Right cardiac atrium (tissue), 5 donors: Measurements from ENCODE around the gene TSEN34. TPM values are rescaled to one million over a fixed set of nuclear protein-coding genes. Genes with fewer than 3 reads are reported as not detected.
A peak's percentile ranks its signal among the peaks of the same experiment; 100 is the strongest.
"Not testable (repeated sequence)": the region's sequence is repeated elsewhere in the genome, so short reads cannot be mapped to it uniquely, and the experiment has no call there.

Experiments
- ATAC-seq, 2 donors: fragments of 200-7000 bp; cut with Tn5 transposase; one replicate each; pipeline versions ENCODE4 v1.8.0 to v1.9.1; 2020; ENCODE audit warnings: moderate library complexity in 2 of 2, mild to moderate bottlenecking in 1 of 2
- DNase-seq, 3 donors: peaks; one replicate each; pipeline ENCODE4 v3.0.0-alpha.2; 2020
- H3K27ac ChIP-seq: one replicate; pipeline ENCODE4 v1.5.1; 2013; ENCODE audit warnings: mild to moderate bottlenecking, low read length, control low read depth, moderate library complexity
- H3K27me3 ChIP-seq: one replicate; pipeline ENCODE4 v1.6.1; 2013; ENCODE audit not compliant: control insufficient read depth, insufficient read depth
- H3K4me1 ChIP-seq: one replicate; pipeline ENCODE4 v1.6.1; 2013; ENCODE audit warnings: low read length; ENCODE audit not compliant: control insufficient read depth, insufficient read depth
- H3K4me3 ChIP-seq: one replicate; pipeline ENCODE4 v1.5.1; 2013; ENCODE audit warnings: low read length, control low read depth
- H3K9me3 ChIP-seq: one replicate; pipeline ENCODE4 v1.6.1; 2013; ENCODE audit warnings: low read length; ENCODE audit not compliant: control insufficient read depth
- WGBS: extraction: QIAGEN DNeasy Blood & Tissue Kit; methylation state at CpG from one replicate; pipeline ENCODE4 v1.1.7; 2013; 5-methylcytosine and 5-hydroxymethylcytosine counted together
- intact Hi-C, 4 donors: fragments of 100-400 bp; cut with DNase I; formaldehyde crosslinking; loops; one replicate each; pipeline versions ENCODE4 v1.11.0 to v1.14.0; 2022 to 2023
- polyA plus RNA-seq: library from polyadenylated mRNA; stranded (reverse); fragments of 200-250 nt; gene quantifications from one replicate; pipeline ENCODE4 v1.2.3, GENCODE V29; 2013
- total RNA-seq, 4 donors: library from RNA; stranded (reverse); fragmentation: NEBNext Ultra II Directional; extraction: Animal tissue kit (Norgen Biotek cat#: 25700); gene quantifications; one replicate each; pipeline ENCODE4 v1.2.1, GENCODE V29; 2021
- donor health status: healthy with polysubstance abuse.
- donor health status: DM: no; HTN: yes; CAD: no.
- donor health status: DM: no; HTN: no; CAD: no.
- donor health status: DM: no; HTN: yes; CAD: no; lungs with severe emphysema.
- donor health status: DM: yes; HTN: yes; CAD: no.

Gene TSEN34
- total and polyA plus RNA-seq, 5 donors: 17.6 to 22.1 (median 18.4) TPM

DNA sequence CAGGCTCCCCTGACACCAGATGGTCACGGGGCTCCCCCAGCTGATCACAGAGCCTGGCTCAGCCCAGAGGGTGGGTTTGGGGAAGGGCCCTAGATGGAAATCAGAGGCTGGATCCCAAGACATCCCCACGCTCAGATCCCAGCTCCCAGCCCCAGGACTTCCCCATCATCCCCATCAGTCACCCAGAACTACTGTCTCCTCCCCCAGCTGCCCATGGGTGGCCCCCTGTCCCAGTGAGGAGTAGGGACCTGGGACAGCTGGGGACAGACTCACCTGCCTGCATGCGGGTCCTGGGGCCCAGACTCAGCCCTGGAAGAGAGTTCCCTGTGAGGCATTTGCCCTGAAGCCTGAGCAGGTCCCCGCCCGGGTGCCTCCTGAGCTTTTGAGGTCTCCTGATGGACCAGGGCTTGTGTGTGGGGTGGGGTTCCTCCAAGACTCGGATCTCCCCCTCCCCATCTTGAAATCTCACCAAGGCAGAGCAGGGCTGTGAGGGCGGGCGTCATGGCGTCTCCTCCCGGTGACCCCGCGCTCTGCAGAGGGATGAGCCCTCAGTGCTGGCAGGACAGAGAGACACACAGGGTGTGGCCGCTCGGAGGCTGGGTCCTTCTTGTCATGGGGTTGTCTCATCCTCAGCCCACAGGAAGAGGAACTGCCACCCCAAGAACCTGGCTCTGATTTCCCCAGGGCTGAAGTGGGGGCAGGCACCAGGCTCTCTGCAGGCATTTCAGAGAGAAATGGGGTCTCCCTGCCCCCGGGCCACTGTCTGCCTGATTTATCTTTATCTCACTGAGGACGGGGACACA, 31.6 kb downstream of the TSEN34 start, which contains the start of gene LILRB3:
LILRB3 (minus strand) TSS at position 534 of the 803 bp plus-strand sequence; CDS start at position 503, 31 bp downstream.
- DNase-seq (peak in 1 of 3 donors; percentile 76), ATAC-seq (peak; percentile 76 to 79)
- H3K27me3 ChIP-seq, H3K4me1 ChIP-seq, H3K4me3 ChIP-seq, H3K27ac ChIP-seq, H3K9me3 ChIP-seq: not testable (repeated sequence)
- 53% methylated on average over 16 of the region's 16 CpGs for WGBS
- intact Hi-C loops: loop anchor here in 1 of 4 donors (2.0 kb wide), 1 partner anchor 18 kb away; no protein-coding TSS in a partner anchor

DNA sequence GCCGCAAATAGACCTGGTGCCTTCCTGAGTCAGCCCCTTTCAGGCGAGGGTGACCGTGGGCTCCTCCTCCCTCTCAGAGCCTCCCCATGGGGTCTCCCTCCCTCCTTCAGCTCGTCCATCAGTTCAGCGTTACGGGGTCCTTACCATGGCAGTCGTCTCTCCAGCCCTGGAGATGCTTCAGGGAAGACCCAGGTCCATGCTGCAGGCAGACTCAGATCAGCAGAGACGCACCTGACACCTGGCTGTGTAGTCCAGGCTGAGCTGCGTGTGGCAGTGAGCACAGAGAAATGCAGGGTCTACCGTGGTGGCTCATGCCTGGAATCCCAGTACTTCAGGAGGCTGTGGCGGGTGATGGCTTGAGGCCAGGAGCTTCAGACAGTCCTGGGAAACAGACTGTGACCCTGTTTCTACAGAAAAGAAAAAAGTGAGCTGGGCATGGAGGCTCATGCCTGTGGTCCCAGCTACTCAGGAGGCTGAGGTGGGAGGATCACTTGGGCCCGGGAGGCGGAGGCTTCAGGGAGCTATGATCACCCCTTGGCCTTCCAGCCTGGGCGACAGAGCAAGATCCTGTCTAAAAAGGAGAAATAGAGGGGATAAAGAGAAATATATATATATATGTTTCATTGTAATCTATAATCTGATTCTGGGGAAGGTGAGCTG, 32.3 kb downstream of the TSEN34 start:
- ATAC-seq: peak; percentile 18 to 19
- intact Hi-C loops: loop anchor here in 1 of 4 donors (2.0 kb wide), 1 partner anchor 17 kb away; no protein-coding TSS in a partner anchor
- WGBS: 41% methylated on average over 14 of the region's 14 CpGs

DNA sequence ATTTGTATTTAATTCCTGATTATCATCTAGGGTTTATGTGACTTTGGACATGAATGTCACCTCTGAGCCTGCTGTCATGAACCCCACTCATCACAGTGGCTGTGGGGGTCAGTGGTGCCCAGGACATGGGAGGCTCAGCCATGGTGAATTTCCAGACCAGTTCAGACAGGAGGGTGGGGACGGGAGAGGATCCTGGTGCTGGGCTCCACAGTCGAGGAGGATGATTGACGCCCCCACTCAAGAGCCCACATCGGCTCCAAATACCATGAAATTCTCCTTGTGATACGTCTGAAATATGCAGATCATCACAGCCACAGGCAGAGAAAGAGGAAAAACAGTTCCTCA, 32.8 kb downstream of the TSEN34 start:
- intact Hi-C loops: loop anchor here in 1 of 4 donors (2.0 kb wide), 1 partner anchor 17 kb away; no protein-coding TSS in a partner anchor
- WGBS: 43% methylated on average over 5 of the region's 5 CpGs
- ATAC-seq: peak; percentile 9 to 18
- not testable (repeated sequence) for H3K4me3 ChIP-seq, DNase-seq, H3K9me3 ChIP-seq, H3K27me3 ChIP-seq, H3K4me1 ChIP-seq, H3K27ac ChIP-seq

More for the DNA sequence above, 32.3 kb downstream of the TSEN34 start:
- not testable (repeated sequence) for H3K4me3 ChIP-seq, DNase-seq, H3K9me3 ChIP-seq, H3K4me1 ChIP-seq, H3K27me3 ChIP-seq, H3K27ac ChIP-seq

DNA sequence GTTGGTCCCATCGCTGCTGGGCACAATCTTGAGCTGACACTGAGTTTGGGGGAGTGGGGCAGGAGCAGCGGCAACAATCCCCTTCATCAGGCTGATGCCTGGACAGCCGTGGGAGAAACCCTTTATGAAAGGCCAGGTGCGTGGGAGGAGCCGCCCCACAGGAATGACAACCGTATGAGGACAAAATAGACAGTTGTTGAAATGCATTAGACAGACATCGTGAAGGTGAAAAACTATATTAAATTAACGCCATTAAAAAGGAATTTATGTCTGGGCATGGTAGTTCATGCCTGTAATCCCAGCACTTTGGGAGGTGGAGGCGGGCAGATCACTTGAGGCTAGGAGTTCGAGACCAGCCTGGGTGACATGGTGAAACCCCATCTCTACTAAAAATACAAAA, 33.5 kb downstream of the TSEN34 start:
- WGBS: 72% methylated on average over 10 of the region's 10 CpGs
- ATAC-seq, H3K4me3 ChIP-seq, H3K27me3 ChIP-seq, H3K4me1 ChIP-seq, H3K27ac ChIP-seq, DNase-seq, H3K9me3 ChIP-seq, intact Hi-C loops: not testable (repeated sequence)

DNA sequence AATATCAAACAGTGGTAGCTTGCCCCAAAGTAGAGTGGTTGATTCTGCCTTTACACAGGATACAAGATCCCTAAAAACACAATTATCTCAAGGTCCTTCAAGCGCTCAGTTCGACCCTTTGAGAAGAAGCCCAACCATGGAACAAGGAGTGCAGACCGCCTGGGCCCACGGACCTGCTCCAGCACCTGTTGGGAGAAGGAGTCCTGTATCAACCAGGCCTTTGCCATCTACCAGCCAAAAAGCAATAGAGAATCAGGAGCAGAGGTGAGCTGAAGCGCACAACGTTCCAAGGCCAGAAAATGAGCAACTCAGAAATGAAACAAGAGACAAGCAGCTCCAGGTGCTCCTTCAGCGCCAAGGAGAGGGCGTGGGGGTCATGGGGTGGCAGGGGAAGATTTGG, 38.0 kb downstream of the TSEN34 start:
- peak in 1 of 3 donors; percentile 5 for DNase-seq
- Histone ChIP-seq H3K9me3 (no peaks in the 10 kb centered on the region), H3K4me1 (no peaks in the 10 kb centered on the region), H3K27ac (no peak overlapping the region), H3K4me3 (no peak overlapping the region), H3K27me3 (no peaks in the 10 kb centered on the region)
- WGBS: 90% methylated on average over 8 of the region's 8 CpGs
- intact Hi-C loops: no loop called here
- no peak for ATAC-seq

DNA sequence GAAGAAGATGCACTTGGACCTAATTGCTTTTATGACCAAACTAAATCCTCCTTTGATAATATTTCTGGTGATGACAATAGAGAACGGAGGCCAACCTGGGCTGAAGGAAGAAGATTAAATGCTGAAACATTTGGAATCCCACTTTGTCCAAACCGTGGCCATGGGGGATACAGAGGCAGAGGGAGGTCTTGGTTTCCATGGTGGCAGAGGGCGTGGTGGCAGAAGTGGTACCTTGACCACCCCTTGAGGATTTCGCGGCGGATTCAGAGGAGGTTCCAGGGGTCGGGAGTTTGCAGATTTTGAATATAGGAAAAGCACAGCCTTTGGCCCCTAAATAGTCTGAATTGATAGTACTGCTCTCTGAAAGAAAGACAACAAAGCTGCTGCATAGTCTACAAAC, 38.9 kb downstream of the TSEN34 start:
- Histone ChIP-seq H3K9me3 (no peaks in the 10 kb centered on the region), H3K4me1 (no peaks in the 10 kb centered on the region), H3K27ac (no peak overlapping the region), H3K27me3 (no peaks in the 10 kb centered on the region), H3K4me3 (no peak overlapping the region)
- ATAC-seq (no peak), DNase-seq (no peak)
- 88% methylated on average over 7 of the region's 7 CpGs for WGBS
- intact Hi-C loops: loop anchor here in 3 of 4 donors (5.0 to 10.0 kb wide), 3 partner anchors 58 to 65 kb away; partner anchors contain the start of gene TMC4 (in 1 of the 3)

DNA sequence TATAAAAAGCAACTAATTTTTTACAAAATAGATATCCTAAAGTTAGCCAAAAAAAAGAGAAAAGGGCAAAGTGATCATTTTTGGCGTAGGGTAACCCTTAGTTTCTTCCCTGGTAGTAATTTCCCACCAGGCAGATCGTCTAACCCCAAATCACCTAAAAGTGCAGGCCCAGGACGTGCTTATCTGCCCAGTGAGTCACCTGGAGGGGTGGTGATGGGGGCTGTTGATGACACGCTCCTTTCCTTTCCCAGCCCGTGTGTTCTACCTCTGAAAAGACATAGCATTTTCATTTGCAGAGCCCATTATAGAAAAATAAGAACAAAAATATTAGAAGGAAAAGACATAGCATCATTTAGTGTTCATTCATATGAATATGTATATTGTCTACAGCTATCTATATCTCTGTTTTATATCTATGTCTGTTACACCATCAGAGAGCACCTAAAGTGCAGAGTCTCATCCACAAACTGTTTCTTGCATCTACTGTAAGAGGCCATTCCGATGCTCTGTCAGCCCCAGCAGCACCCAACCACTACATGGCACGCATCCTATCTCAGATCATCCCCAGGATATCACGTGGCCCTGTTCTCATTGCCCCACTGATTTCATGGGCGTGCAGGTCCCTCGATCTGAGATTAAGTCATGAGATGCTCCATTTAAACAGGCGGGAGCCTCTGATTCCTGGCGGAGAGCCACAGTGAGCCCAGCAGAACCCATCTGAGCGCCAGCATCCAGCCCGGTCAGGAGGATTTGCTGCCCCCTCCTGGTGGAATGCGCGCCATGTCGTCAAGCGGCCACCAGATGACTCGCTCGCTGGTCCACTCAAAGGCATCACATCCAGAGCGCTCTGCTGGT, 40.2 kb downstream of the TSEN34 start:
- no peaks in the 10 kb centered on the region for H3K9me3 ChIP-seq
- no peaks in the 10 kb centered on the region for H3K27me3 ChIP-seq
- H3K4me3 ChIP-seq: no peak overlapping the region
- intact Hi-C loops: loop anchor here in 3 of 4 donors (5.0 to 10.0 kb wide), 3 partner anchors 59 to 67 kb away; partner anchors contain the start of gene TMC4 (in 1 of the 3)
- ATAC-seq (peak; percentile 89 to 94), DNase-seq (peak; percentile 92 to 95 (median 94))
- no peaks in the 10 kb centered on the region for H3K4me1 ChIP-seq
- 16% methylated on average over 21 of the region's 21 CpGs for WGBS
- no peak overlapping the region for H3K27ac ChIP-seq

DNA sequence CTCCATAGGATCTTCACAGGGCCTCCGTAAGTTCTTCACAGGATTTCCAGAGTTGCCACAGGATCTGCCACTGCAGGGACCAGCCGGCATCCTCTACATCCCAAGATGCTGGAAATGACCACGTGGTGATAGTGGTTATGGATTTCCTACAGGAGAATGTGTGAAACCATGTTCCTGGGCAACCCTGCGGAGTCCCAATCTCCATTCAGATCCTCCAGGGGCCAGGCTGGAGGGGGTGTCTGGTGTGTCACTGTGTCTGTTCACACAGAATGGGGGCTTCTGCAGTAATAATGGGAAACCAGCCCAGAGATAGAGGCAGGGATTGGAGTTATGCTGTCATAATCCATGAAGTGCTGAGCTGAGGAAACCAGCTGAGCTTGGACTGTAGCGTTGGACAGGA, 42.8 kb downstream of the TSEN34 start:
- no peaks in the 10 kb centered on the region for H3K9me3 ChIP-seq
- DNase-seq (no peak), ATAC-seq (no peak)
- no peak overlapping the region for H3K4me3 ChIP-seq
- intact Hi-C loops: loop anchor here (2.0 to 10.0 kb wide), 4 partner anchors 62 to 69 kb away; partner anchors contain the start of gene TMC4 (in 1 of the 4)
- H3K27me3 ChIP-seq: no peaks in the 10 kb centered on the region
- H3K4me1 ChIP-seq: no peaks in the 10 kb centered on the region
- H3K27ac ChIP-seq: no peak overlapping the region
- 54% methylated on average over 5 of the region's 5 CpGs for WGBS

DNA sequence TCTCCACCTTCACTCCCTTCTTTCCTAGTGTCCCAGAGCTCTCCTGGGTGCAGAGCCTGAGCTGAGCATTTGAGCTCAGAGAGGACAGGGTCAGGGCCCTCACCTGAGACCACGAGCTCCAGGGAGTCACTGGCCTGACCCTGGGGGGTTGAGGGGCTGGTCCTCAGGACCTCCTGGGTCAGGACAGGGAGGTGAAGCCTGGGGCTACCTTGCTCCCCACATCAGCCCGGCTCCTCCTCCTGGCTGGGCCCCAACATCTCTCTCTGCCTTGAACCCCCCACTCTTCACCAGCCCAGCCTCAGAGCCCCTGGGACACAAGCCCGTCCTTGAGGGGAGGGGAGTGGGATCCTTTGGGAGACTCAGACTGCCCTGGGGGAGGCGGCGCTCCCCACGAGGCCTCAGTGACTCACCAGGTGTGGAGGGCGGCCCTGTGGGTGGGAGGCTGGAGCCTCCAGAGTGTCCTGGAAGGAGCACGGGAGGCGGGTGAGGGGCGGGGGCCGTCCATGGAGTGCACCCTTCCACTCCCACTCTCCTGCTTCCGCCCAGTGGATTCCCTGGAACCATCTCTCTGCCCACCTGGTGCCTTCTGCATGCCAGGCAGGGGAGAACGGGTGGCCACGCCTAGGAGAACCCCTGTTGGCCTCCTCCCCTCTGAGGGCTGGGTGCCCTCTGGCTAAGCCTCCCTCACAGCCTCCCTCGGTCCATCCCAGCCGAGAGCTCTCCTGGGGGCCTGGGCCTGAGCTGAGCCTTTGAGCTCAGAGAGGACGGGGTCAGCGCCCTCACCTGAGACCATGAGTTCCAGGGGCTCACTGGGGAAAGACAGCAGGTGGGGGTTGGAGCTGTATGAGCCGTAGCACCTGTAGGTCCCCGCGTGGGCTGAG, 48.6 kb downstream of the TSEN34 start:
- not testable (repeated sequence) for H3K27ac ChIP-seq, H3K27me3 ChIP-seq, H3K4me1 ChIP-seq, H3K4me3 ChIP-seq, DNase-seq, H3K9me3 ChIP-seq
- 65% methylated on average over 15 of the region's 21 CpGs for WGBS
- intact Hi-C loops: loop anchor here in 3 of 4 donors (2.0 to 10.0 kb wide), 3 partner anchors 17 to 75 kb away; partner anchors contain the start of gene LILRB3 (in 1 of the 3)
- peak; percentile 50 to 58 for ATAC-seq
